SK-N-MC (cell line): Measurements from ENCODE around the gene BHLHA15.

ENCODE experiments used
- EZH2 ChIP-seq: fragments of 200-600 bp; sonication (generic); IDR thresholded peaks from one replicate; pipeline ENCODE4 v1.6.1; 2017; ENCODE audit warnings: antibody characterized with exemption
- FOXP2 ChIP-seq: optimal IDR thresholded peaks from 2 replicates; pipeline ENCODE3; 2011; ENCODE audit warnings: mild to moderate bottlenecking, moderate library complexity; ENCODE audit not compliant: insufficient read depth; ENCODE audit errors: extremely low read length, control extremely low read depth
- POLR2AphosphoS5 ChIP-seq: IDR thresholded peaks from 2 replicates; pipeline ENCODE4 v1.6.1; 2012; ENCODE audit warnings: mild to moderate bottlenecking, low read depth, low read length, borderline replicate concordance

GRCh38 chr7:98196706-98197605 is 14.3 kb upstream of the BHLHA15 start:
- no peak for TF ChIP-seq POLR2AphosphoS5
- TF ChIP-seq EZH2 = no peak
- TF ChIP-seq FOXP2 = no peak
